ENCODE measurements around the gene ZNF273.
"Not testable (repeated sequence)": the region's sequence is repeated elsewhere in the genome, so short reads cannot be mapped to it uniquely, and the experiment has no call there.

ZNF273 gene

DNA sequence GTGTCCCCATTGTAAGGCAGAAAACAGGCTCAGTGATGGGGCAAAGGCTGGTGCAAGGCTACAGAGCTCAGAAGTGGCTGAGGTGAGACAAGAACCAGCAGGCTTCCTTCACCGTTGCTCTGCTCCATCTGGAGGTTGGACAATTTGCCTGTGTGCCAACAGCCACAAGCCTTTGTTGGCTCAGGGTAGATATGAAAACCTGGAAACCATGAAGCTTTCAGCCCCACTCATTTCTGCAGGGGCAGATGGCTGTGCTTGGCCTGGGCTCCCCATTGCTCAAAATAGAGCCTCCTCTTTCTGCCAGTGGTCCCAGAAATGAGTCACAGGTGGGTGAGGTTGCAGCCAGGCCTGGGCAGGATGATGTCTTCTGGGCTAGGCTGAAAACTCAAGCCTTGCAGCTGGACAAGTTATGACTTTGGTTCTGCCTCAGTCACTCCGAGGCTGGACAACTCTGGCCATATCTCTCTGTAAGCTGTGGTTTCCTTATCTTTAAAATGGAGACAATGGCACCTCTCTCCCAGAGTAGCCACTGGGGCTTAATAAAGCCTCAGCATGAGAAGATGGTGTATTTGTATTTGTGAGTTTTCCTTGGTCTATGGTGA lies 12.2 kb upstream of the ZNF273 start:
- no peak for DNase-seq

DNA sequence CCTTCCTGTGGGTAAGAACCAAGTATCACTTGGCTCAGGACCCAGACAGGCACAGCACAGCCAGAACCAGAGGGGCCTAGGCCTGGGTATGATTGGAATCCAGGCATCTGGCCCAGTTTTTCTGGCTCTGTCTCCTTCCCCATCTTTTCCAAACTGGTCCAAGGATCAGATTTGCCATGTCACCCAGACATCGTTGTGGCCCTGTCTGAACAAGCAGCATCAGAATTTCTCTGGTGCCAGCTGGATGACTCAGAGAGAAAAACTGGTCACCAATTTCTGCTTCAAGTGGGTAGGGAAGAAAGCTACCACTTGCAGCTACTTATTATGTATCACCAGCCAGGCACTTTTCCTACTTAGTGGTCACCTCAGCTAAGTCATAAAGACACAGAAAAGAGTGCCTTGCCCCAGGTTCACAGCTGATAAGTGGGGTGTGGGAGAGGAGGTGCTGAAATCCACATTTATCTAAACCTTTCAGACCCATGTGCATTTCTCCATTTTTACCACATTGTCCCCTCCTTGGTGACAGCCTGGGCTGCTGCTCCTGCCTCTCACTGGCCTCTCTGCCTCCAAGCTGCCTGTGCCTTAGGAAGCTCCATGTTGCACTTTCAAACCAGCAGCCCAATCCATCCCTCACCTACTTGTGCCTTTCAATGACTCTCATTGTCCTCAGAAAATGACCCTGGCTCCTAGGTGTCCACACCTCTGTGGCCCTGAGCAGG lies 11.6 kb upstream of the ZNF273 start:
- not testable (repeated sequence) for DNase-seq

DNA sequence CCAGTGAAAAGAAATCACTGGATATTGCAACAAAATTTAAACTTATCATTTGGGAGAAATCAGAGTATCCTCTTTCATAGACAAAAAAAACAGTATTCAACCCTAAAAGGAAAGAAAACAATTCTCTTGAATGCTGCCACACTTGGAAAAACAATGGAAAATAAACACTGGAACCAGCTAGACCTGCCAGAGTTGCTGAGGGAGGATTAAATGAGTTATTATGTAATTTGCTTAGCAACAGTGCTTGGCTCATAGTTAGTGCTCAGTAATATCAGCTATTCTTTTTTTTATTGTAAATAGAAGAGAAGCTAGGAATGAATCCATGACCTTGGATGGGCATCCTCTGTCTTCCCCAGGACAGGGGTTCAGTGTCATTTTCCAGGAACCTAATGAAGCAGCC lies 11.0 kb upstream of the ZNF273 start:
- no peak for DNase-seq

DNA sequence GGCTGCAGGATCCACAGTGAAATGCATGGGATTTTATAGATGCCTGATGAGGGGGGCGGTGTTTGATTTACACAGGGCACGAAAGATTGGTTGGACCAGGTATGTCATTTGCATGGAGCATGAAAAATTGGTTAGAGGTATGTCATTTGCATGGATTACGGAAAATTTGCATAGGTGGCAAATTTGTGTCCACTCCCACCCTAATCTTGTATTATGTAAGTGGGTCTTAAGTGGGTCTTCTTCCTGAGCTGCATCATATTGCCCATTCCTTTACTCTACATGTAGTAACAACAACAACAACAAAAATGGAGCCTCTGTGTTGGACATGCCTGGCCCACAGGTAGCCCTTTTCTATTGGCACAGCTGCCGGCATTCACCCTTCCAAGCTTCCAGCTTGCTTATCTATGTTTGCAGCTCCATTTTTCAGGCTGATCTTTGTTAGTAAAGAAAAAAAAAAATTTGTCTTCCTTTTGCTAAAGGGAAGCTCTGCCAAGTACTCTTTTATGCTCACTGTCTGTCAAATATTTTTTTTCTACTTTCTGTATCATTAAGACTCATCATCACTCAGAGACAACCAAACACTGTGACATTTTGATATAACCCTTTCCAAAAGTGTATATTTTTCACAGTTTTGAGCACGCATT lies 10.3 kb upstream of the ZNF273 start:
- DNase-seq, result no peak

DNA sequence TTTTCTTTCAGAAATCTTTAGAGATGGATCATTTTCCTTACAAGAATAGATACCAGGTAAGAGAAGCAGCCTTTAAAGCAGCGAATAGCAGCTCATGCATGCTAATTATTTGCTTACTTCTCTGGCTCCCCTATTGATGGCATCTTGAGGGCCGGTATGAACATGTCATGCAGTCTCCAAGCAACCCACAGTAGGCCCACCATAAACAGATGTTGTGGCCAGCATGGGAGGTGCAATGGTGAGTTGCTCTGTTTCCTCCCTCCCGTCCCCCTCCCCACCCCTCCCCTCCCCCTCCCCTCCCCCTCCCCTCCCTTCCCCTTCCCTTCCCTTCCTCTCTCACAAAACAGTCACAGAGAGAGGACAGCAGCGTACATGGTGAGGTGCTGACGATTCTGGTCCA lies 9.7 kb upstream of the ZNF273 start:
- no peak for DNase-seq

DNA sequence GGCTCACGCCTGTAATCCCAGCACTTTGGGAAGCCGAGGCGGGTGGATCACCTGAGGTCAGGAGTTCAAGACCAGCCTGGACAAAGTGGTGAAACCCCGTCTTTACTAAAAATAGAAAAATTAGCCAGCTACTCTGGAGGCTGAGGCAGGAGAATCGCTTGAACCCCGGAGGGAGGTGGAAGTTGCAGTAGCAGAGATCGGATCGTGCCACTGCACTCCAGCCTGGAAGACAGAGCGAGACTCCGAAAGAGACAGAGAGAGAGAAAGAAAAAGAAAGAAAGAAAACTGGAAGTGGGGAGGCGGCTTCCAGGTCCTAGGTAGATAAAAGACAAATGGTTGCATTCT lies 640 bp upstream of the ZNF273 start:
- not testable (repeated sequence) for DNase-seq

DNA sequence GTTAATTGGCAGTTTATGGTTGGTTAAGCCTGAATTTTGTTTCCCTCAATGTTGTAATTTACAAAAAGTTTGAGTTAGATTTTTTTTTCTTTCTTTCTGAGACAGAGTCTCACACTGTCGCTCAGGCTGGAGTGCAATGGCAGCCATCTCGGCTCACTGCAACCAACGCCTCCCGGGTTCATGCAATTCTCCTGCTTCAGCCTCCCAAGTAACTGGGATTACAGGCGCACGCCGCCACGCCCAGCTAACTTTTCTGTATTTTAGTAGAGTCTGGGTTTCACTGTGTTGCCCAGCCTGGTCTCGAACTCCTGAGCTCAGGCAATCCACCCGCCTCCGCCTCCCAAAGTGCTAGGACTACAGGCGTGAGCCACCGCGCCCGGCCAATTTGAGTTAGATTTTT lies 935 bp downstream of the ZNF273 start:
- no peak for DNase-seq

DNA sequence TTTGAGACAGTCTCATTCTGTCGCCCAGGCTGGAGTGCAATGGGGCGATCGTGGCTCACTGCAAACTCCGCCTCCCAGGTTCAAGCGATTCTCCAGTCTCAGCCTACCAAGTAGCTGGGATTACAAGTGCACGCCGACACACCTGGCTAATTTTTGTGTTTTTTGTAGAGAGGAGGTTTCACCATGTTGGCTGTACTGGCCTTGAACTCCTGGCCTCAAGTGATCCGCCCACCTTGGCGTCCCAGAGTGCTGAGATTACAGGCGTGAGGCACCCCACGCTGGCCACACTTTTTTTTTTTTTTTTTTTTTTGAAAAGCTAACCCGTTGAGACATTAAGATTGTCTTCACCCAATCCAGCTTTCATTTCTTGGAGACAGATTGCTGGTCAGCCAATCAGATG lies 2.1 kb downstream of the ZNF273 start:
- DNase-seq, result no peak

DNA sequence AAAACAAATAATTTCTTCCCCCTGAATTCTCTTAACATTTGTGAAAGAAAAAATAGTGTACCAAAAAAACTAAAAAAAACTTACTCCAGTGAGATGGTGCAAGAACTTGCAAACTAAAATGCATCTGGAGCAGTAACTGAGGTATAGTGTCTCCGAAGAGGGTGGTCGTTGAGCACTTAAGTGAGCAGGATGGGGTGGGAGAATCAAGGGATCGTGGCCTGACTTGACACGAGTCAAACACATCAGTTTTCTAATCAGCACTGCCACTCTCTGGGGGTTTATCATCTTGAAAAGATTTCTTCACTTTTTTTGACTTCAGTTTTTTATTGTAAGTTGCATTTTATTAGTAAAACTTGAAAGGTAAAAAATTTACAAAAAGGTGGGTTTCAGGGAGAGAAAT lies 2.5 kb downstream of the ZNF273 start:
- no peak for DNase-seq

DNA sequence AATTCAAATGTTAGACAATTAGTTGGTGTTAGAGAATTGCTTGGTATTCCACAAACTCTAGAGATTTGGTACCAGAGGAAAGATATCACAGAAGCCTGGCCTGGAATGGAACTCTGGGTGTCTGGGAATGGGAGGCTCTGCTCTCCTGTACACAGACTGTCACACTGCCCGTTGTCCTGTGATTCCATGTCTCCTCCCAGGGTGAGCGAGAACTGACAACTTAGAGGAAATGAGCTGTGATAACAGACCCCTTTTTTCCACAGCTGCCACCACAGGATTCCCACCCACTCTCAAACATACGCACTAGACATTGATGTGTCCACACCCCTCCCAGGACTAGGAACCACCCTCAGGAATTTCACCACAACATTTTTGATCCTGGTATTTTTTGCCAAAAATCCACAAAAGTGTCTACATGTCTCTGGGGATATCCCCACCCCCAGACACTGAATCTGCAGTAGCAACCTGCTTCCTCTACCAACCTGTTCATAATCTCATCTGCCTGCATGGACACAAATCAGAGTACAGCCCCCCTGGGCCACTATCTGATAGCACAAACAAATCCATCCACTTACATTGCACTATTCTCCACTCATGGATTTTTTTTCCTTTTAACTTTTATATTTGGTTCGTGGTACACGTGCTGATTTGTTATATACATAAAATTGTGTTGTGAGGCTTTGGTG lies 4.7 kb downstream of the ZNF273 start:
- DNase-seq, result no peak

DNA sequence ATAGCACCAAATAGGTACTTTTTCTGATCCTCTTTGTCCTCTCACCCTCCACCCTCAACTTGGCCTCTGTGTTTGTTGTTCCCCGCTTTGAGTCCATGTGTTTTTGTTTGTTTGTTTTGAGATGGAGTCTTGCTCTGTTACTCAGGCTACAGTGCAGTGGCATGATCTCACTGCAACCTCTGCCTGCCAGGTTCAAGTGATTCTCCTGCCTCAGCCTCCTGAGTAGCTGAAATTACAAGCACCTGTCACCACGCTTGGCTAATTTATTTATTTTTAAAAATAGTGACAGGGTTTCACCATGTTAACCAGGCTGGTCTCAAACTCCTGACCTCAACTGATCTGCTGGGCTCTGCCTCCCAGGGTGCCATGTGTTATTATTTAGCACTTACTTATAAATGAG lies 5.3 kb downstream of the ZNF273 start:
- DNase-seq, result no peak

DNA sequence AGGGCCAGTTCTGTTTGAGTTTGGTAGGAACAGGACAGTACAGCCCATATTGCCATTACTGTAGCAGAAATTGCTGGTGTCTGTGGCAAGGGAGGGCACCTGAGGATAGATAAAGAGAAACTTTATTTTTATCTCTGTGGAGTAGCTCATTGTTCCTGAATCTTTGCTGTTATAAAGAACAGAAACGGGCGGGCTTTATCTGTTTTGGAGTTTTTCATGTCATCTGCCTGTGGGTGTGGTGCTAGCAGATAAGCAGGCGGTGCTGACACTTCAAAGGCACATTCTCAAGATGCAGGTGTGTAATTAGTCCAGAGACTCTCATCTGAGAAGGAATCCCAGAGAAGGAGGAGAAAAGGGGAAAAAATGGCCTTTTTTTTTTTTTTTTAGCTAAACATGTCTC lies 11.5 kb downstream of the ZNF273 start:
- DNase-seq, result no peak

DNA sequence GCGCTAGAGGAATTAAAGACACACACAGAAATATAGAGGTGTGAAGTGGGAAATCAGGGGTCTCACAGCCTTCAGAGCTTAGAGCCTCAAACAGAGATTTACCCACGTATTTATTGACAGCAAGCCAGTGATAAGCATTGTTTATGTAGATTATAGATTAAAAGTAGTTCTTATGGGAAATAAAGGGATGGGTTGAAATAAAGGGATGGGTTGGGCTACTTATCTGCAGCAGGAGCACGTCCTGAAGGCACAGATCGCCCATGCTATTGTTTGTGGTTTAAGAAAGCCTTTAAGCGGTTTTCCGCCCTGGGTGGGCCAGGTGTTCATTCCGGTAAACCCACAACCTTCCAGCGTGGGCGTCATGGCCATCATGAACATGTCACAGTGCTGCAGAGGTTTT lies 12.2 kb downstream of the ZNF273 start:
- DNase-seq, result not testable (repeated sequence)

DNA sequence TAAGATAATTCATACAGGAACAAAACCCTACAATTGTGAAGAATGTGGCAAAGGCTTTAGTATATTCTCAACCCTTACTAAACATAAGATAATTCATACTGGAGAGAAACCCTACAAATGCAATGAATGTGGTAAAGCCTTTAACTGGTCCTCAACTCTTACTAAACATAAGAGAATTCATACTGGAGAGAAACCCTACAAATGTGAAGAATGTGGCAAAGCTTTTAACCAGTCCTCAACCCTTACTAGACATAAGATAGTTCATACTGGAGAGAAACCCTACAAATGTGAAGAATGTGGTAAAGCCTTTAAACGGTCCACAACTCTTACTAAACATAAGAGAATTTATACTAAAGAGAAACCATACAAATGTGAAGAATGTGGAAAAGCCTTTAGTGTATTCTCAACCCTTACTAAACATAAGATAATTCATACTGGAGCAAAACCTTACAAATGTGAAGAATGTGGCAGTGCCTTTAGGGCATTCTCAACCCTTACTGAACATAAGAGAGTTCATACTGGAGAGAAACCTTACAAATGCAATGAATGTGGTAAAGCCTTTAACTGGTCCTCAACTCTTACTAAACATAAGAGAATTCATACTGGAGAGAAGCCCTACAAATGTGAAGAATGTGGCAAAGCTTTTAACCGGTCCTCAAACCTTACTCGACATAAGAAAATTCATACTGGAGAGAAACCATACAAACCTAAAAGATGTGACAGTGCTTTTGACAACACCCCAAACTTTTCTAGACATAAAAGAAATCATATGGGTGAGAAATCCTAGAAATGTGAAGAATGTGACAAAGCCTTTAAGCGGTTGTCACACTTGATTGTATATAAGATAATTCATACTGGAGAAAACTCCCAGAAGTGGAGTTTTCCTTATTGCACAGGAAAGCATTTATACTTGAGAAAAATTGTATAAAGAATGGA lies 25.4 kb downstream of the ZNF273 start:
- not testable (repeated sequence) for DNase-seq

DNA sequence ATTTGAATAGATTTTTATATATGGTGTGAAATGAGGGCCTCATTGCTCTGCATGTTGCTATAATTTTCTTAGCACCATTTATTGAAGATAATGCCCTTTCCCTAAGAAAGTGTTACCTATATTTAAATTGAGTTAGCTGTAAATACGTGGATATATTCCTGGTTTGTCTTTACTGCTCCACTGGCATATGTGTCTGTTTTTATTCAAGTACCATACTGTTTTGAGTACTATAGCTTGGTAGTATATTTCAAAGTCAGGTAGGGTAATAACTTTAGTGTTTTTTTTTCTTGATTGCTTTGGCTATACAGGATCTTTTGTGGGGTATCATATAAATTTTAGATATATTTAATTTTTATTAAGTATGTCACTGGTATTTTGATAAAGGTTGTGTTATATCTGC lies 31.4 kb downstream of the ZNF273 start:
- no peak for DNase-seq

DNA sequence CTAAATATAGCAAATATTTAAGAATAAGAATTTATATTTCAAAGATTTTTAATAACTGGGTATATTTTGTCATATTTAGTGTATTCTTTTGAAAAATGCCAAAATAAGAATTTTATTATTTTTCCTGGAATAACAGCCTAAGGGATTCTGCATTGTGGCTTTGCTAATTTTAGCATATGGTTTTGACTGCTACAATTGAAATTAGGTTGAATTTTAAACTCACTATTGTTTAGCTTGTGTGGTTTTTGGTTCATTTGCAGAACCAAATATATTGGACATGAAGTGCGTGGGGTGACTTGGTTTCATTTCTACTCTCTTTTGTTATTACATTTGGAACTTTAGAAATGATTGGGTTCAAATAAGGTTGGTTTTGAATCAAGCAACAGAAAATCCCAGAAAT lies 35.5 kb downstream of the ZNF273 start:
- DNase-seq, result no peak

DNA sequence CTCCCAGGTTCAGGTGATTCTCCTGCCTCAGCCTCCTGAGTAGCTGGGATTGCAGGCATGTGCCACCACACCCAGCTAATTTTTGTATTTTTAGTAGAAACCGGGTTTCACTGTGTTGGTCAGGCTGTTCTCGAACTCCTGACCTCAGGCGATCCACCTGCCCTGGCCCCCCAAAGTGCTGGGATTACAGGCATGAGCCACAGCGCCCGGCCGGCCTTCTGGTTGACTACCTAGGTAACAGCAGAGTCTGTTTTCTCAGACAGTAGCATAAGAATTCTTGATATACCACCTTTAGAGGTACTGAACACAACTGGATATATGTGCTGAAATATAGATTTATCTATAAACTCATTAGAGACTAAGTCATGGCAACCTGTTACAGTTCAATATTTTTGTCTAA lies 36.9 kb downstream of the ZNF273 start:
- not testable (repeated sequence) for DNase-seq

DNA sequence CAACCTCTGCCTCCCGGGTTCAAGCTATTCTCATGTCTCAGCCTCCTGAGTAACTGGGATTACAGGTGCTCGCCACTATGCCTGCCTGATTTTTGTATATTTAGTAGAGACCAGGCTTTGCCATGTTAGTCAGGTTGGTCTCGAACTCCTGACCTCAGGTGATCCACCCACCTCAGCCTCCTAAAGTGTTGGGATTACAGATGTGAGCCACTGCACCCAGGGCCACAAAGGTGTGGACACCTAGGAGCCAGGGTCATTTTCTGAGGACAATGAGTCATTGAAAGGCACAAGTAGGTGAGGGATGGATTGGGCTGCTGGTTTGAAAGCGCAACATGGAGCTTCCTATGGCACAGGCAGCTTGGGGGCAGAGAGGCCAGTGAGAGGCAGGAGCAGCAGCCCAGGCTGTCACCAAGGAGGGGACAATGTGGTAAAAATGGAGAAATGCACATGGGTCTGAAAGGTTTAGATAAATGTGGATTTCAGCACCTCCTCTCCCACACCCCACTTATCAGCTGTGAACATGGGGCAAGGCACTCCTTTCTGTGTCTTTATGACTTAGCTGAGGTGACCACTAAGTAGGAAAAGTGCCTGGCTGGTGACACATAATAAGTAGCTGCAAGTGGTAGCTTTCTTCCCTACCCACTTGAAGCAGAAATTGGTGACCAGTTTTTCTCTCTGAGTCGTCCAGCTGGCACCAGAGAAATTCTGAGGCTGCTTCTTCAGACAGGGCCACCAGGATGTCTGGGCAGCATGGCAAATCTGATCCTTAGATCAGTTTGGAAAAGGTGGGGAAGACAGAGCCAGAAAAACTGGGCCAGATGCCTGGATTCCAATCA lies 41.8 kb downstream of the ZNF273 start:
- not testable (repeated sequence) for DNase-seq

DNA sequence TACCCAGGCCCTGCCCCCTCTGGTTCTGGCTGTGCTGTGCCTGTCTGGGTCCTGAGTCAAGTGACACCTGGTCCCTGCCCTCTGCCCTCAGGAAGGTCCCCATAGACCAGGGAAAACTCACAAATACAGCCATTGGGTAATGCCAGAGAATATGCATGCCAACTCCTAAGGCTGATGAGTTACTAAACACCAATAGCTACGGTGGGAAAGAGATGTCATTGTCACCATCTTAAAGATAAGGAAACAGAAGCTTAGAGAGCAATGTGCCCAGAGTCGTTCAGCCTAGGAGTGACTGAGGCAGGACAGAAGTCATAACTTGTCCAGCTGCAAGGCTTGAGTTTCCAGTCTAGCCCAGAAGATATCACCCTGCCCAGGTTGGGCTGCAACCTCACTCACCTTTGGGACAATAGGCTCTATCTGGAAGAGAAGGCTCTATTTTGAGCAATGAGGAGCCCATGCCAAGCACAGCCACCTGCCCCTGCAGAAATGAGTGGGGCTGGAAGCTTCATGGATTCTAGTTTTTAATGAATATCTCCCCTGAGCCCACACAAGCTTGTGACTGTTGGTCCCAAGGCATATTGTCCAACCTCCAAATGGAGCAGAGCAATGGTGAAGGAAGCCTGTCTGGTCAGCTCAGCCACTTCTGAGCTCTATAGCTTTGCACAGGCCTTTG lies 42.6 kb downstream of the ZNF273 start:
- no peak for DNase-seq

DNA sequence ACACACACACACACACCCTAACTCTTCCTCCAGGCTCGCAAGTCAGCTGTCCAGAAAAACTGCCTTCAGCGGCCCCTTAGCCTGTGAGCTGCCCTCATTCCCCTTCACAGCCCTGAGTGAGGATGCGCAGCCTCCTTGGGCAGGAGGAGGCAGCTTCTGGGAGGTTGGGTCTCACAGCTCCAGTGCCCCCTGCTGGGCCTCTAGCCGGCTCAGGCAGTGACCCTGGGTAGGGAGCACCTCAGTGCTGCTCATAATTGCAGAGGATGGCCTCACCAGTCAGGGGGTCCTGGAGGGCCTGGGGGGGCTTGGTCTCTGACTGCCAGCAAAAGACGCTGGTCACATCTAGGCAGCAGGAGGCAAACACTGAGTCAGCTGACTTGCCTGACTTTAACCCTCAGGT lies 43.7 kb downstream of the ZNF273 start:
- DNase-seq, result no peak

DNA sequence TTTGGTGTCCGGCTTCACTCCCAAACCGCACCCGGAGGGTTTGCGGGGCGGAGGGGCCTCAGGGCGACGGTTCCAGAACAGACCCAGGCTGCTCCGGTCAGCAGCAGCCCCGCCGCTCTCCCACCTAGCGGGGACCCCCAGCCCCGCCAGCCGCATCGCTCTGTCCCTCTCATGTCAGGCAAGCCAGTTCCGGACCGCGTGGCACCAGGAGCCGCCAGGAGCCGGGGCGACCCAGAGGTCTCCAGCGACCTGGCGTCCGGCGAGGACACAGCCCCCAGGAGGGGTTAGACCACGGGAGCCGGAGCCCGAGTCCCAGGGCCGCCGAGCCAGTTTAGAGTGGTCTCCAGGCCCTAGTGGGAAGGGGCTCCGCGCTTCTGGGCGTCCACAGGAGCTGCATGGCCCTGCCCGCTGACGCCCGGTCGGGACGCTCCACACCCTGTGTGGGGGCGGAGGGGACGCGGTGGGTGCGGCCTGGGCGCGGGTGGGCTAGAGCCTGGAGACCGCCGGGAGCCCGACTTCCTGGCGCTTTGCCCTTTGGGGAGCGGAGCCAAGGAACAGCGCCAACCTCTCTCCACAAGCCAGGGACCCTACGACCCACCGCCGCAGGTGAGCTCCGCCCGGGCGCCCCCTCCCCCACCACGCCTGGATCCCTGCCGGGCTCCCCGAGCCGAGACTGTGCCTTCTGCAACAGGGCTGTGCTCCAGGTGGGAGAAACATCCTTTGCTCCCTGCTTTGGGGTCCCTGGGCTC lies 44.4 kb downstream of the ZNF273 start:
- no peak for DNase-seq
